OCI-LY7 (cell line): ENCODE results near the gene GIMAP6.

Experiments used
- EZH2phosphoT487 ChIP-seq: fragments of 200-600 bp; sonication (generic); IDR thresholded peaks from 2 replicates; pipeline ENCODE4 v1.6.1; 2018; ENCODE audit warnings: low read depth, borderline replicate concordance, mild to moderate bottlenecking, mixed run types, antibody characterized with exemption, low read length, moderate library complexity, mixed read lengths
- TF ChIP-seq, protein P1 (sequence below): fragments of 200-600 bp; sonication (generic); conservative IDR thresholded peaks from 2 replicates; pipeline ENCODE4 v1.5.1; 2014; ENCODE audit warnings: mild to moderate bottlenecking, antibody characterized with exemption, low read length, moderate library complexity, mixed read lengths

DNA sequence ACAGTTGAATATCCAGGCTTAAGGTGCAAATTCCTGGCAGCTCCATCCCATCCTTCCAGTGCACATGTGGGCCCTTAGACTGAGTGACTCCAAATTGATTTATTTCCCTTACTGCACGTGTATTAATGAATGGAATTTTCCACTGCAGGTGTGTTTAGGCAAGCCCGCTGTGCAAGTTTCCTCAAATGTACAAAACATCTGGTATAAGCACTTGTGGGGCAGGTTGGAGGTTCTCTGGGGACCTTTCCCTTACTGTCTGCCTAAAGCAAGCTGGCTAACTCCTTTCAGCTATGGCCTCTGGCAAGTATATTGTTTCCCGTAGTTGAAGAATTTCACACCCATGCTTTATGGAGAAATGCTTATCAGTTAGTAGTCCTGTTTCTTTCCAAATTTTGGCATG is 25.3 kb upstream of the GIMAP6 start:
- no peak for TF ChIP-seq EZH2phosphoT487
- TF ChIP-seq, protein P1, sequence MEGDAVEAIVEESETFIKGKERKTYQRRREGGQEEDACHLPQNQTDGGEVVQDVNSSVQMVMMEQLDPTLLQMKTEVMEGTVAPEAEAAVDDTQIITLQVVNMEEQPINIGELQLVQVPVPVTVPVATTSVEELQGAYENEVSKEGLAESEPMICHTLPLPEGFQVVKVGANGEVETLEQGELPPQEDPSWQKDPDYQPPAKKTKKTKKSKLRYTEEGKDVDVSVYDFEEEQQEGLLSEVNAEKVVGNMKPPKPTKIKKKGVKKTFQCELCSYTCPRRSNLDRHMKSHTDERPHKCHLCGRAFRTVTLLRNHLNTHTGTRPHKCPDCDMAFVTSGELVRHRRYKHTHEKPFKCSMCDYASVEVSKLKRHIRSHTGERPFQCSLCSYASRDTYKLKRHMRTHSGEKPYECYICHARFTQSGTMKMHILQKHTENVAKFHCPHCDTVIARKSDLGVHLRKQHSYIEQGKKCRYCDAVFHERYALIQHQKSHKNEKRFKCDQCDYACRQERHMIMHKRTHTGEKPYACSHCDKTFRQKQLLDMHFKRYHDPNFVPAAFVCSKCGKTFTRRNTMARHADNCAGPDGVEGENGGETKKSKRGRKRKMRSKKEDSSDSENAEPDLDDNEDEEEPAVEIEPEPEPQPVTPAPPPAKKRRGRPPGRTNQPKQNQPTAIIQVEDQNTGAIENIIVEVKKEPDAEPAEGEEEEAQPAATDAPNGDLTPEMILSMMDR: no peak
